ENCODE measurements around the gene DUOX2. TPM values are rescaled to one million over a fixed set of nuclear protein-coding genes. Genes with fewer than 3 reads are reported as not detected.

The DUOX2 gene
- total and polyA plus RNA-seq, 2 of the 13 experiments (the other 11 are each of a cell fraction or from before 2014, with no cell fraction given), result 0.08 TPM; not detected in 1

GRCh38 chr15:45118131-45118588 lies 4.2 kb upstream of the DUOX2 start (continued):
- TF ChIP-seq HOXA5 (CRISPR knock-in tag; IDR thresholded peaks at IDR 0.05) (peak; percentile 67; the same call in 1 of the 2 replicates), EP300 (IDR thresholded peaks at IDR 0.05; ENCODE audit: low read depth in 2 of 2, low read length in 2 of 2) (peak in 1 of 2 experiments; percentile 12; a peak in 1 of 4 replicates), EP300 (CRISPR knock-in tag; IDR thresholded peaks at IDR 0.05; ENCODE audit: borderline replicate concordance) (no peak), ZNF274 (CRISPR knock-in tag; IDR thresholded peaks at IDR 0.05) (0 out of 2 replicates have a peak, but pooled peaks have one; percentile 18), CSRNP1 (CRISPR knock-in tag; IDR thresholded peaks at IDR 0.05) (no peak), FUBP1 (CRISPR knock-in tag; IDR thresholded peaks at IDR 0.05; ENCODE audit: borderline replicate concordance) (no peak), ZNF383 (CRISPR knock-in tag; IDR thresholded peaks at IDR 0.05; ENCODE audit: borderline replicate concordance) (no peak), HNRNPUL1 (IDR thresholded peaks at IDR 0.05; ENCODE audit: low read depth, low read length) (no peak), ZNF280D (CRISPR knock-in tag; IDR thresholded peaks at IDR 0.05) (0 out of 2 replicates have a peak, but pooled peaks have one; percentile 36), ZSCAN29 (CRISPR knock-in tag; conservative IDR thresholded peaks at IDR 0.05) (0 out of 2 replicates have a peak, but pooled peaks have one; percentile 22), ZNF792 (CRISPR knock-in tag; IDR thresholded peaks at IDR 0.05) (peak; percentile 71; the same call in 1 of the 2 replicates), ZNF580 (CRISPR knock-in tag; IDR thresholded peaks at IDR 0.05; ENCODE audit: borderline replicate concordance, low read depth) (0 out of 2 replicates have a peak, but pooled peaks have one; percentile 61), ZNF451 (CRISPR knock-in tag; IDR thresholded peaks at IDR 0.05) (no peak), ISL2 (CRISPR knock-in tag; IDR thresholded peaks at IDR 0.05) (no peak), THAP7 (CRISPR knock-in tag; IDR thresholded peaks at IDR 0.05) (no peak), HDAC1 (CRISPR knock-in tag; IDR thresholded peaks at IDR 0.05) (peak; percentile 32; the same call in 1 of the 2 replicates), SMC3 (IDR thresholded peaks at IDR 0.05; ENCODE audit: low read length) (peak; percentile 93), ZGPAT (CRISPR knock-in tag; IDR thresholded peaks at IDR 0.05) (peak; percentile 70; the same call in 1 of the 2 replicates), ZNF83 (CRISPR knock-in tag; IDR thresholded peaks at IDR 0.05; ENCODE audit: borderline replicate concordance) (0 out of 2 replicates have a peak, but pooled peaks have one; percentile 58), ZNF614 (CRISPR knock-in tag; IDR thresholded peaks at IDR 0.05; ENCODE audit: borderline replicate concordance) (peak; percentile 65; the same call in 1 of the 2 replicates), SIX4 (CRISPR knock-in tag; IDR thresholded peaks at IDR 0.05) (peak; percentile 94)
